ENCODE results near the gene GTF2IRD2.
A peak's percentile ranks its signal among the peaks of the same experiment; 100 is the strongest.
"Not testable (repeated sequence)": the region's sequence is repeated elsewhere in the genome, so short reads cannot be mapped to it uniquely, and the experiment has no call there.

Gene GTF2IRD2

GRCh38 chr7:74788369-74789150 is 62.8 kb downstream of the GTF2IRD2 start:
- DNase-seq (ENCODE audit: low spot score): peak; percentile 93

GRCh38 chr7:74783595-74783994 is 67.8 kb downstream of the GTF2IRD2 start:
- DNase-seq (ENCODE audit: low spot score): peak; percentile 22

- DNase-seq (ENCODE audit: low spot score): not testable (repeated sequence)
Measured at GRCh38 chr7:74781746-74782145, 69.7 kb downstream of the GTF2IRD2 start.

GRCh38 chr7:74779053-74779452 is 72.4 kb downstream of the GTF2IRD2 start:
- not testable (repeated sequence) for DNase-seq (ENCODE audit: low spot score)

- DNase-seq (ENCODE audit: low spot score): not testable (repeated sequence)
Measured at GRCh38 chr7:74775111-74775510, 76.3 kb downstream of the GTF2IRD2 start.

- DNase-seq (ENCODE audit: low spot score): not testable (repeated sequence)
Measured at GRCh38 chr7:74773760-74774750, 77.3 kb downstream of the GTF2IRD2 start, which contains the start of gene NCF1. TSS of gene NCF1 (plus strand) at chr7:74774011. CDS start at chr7:74774032, 21 bp downstream.

GRCh38 chr7:74772093-74772492 is 79.3 kb downstream of the GTF2IRD2 start:
- peak; percentile 25 for DNase-seq (ENCODE audit: low spot score)

GRCh38 chr7:74770062-74770461 is 81.3 kb downstream of the GTF2IRD2 start:
- not testable (repeated sequence) for DNase-seq (ENCODE audit: low spot score)

- not testable (repeated sequence) for DNase-seq (ENCODE audit: low spot score)
Measured at GRCh38 chr7:74766991-74767390, 84.4 kb downstream of the GTF2IRD2 start.

GRCh38 chr7:74766509-74766908 is 84.9 kb downstream of the GTF2IRD2 start:
- not testable (repeated sequence) for DNase-seq (ENCODE audit: low spot score)

- DNase-seq (ENCODE audit: low spot score): not testable (repeated sequence)
Measured at GRCh38 chr7:74765205-74765918, 86.0 kb downstream of the GTF2IRD2 start.

- not testable (repeated sequence) for DNase-seq (ENCODE audit: low spot score)
Measured at GRCh38 chr7:74758982-74759381, 92.4 kb downstream of the GTF2IRD2 start.

GRCh38 chr7:74758268-74758667 is 93.1 kb downstream of the GTF2IRD2 start:
- DNase-seq (ENCODE audit: low spot score): not testable (repeated sequence)

GRCh38 chr7:74756673-74757072 is 94.7 kb downstream of the GTF2IRD2 start:
- DNase-seq (ENCODE audit: low spot score): not testable (repeated sequence)

- not testable (repeated sequence) for DNase-seq (ENCODE audit: low spot score)
Measured at GRCh38 chr7:74753921-74754482, 97.4 kb downstream of the GTF2IRD2 start.
